Heart right ventricle (tissue), 16 donors: ENCODE measurements around the gene NANOS3. TPM values are rescaled to one million over a fixed set of nuclear protein-coding genes. Genes with fewer than 3 reads are reported as not detected.
A peak's percentile ranks its signal among the peaks of the same experiment; 100 is the strongest.

Experiments used
- ATAC-seq, 8 donors: fragments of 200-7000 bp; cut with Tn5 transposase; one replicate each; pipeline ENCODE4 v1.9.1; 2020; ENCODE audit warnings: mild to moderate bottlenecking in 8 of 8, moderate library complexity in 8 of 8, moderate number of reproducible peaks in 1 of 8
- DNase-seq, 2 donors: peaks; one replicate each; pipeline ENCODE4 v3.0.0-alpha.2; 2020
- H3K27ac ChIP-seq, 10 donors: fragments of 200-600 bp; sonication (generic) in 2 of 10; one replicate each; pipeline versions ENCODE4 v1.5.0 to v1.8.0; 2020 to 2022; ENCODE audit warnings: mild to moderate bottlenecking in 3 of 10
- H3K27me3 ChIP-seq, 7 donors: fragments of 200-600 bp; one replicate each; pipeline ENCODE4 v1.8.0; 2021 to 2022; ENCODE audit warnings: mild to moderate bottlenecking in 2 of 7
- H3K36me3 ChIP-seq, 9 donors: fragments of 200-600 bp; sonication (generic) in 1 of 9; one replicate each; pipeline versions ENCODE4 v1.5.0 to v1.8.0; 2020 to 2022; ENCODE audit warnings: mild to moderate bottlenecking in 2 of 9
- H3K4me1 ChIP-seq, 9 donors: fragments of 200-600 bp; sonication (generic) in 1 of 9; one replicate each; pipeline versions ENCODE4 v1.5.0 to v1.8.0; 2020 to 2022; ENCODE audit warnings: mild to moderate bottlenecking in 4 of 9
- H3K4me3 ChIP-seq, 10 donors: fragments of 200-600 bp; sonication (generic) in 2 of 10; one replicate each; pipeline versions ENCODE4 v1.5.0 to v1.8.0; 2020 to 2022; ENCODE audit warnings: mild to moderate bottlenecking in 7 of 10, moderate library complexity in 2 of 10
- H3K9me3 ChIP-seq, 11 donors: fragments of 200-600 bp in 10 of 11; sonication (generic) in 2 of 11; one replicate each; pipeline versions ENCODE4 v1.5.0 to v1.8.0; 2013 to 2022; ENCODE audit warnings: mild to moderate bottlenecking in 2 of 11, control low read depth in 1 of 11, moderate library complexity in 1 of 11
- WGBS, 2 donors: extraction: QIAGEN DNeasy Blood & Tissue Kit; methylation state at CpG; one replicate each; pipeline ENCODE4 v1.1.7; 2013; ENCODE audit warnings: inconsistent platforms in 1 of 2; 5-methylcytosine and 5-hydroxymethylcytosine counted together
- intact Hi-C, 10 donors: fragments of 100-400 bp; cut with DNase I; formaldehyde crosslinking; loops; one replicate each; pipeline versions ENCODE4 v1.11.1 to v1.14.2; 2022
- polyA plus RNA-seq, 2 donors: library from polyadenylated mRNA; stranded (reverse); fragments of 200-250 nt; gene quantifications; one replicate each; pipeline ENCODE4 v1.2.3, GENCODE V29; 2013
- total RNA-seq, 10 donors: library from RNA; stranded (reverse); fragmentation: NEBNext Ultra II Directional in 3 of 10; extraction: Animal tissue kit (Norgen Biotek cat#: 25700) in 3 of 10; gene quantifications; one replicate each; pipeline versions ENCODE4 v1.2.1 to v1.2.4, GENCODE V29; 2021 to 2023
- TF ChIP-seq, protein P1 (sequence below), 9 donors: fragments of 200-600 bp; sonication (generic) in 2 of 9; IDR thresholded peaks; one replicate each; pipeline versions ENCODE4 v1.5.0 to v1.8.0; 2021 to 2022; ENCODE audit warnings: antibody characterized with exemption in 9 of 9, mild to moderate bottlenecking in 5 of 9, moderate library complexity in 1 of 9
- donor health status: Arrhythmogenic right ventricular cardiomyopathy.
- donor health status: ischemic (EF 13 %, LVEDD 7.1; RV severe dilation, severe dysfunction).
- donor health status: healthy with polysubstance abuse.
- donor health status: DM: no; HTN: yes; CAD: no.
- donor health status: DM: no; HTN: no; CAD: no.
- donor health status: ischemic (EF 25% LVEDD 6.9; RV normal size, moderate dysfunction).
- donor health status: ischemic (EF 25% LVEDD 5.7; RV mildly dilated, moderate dysfunction).
- donor health status: healthy.
- donor health status: DM: yes; HTN: yes; CAD: no.
- donor health status: Ischemic cardiomyopathy.
- donor health status: ischemic (EF 35%, LVEDD 5.7; RV mildly dilated, moderate dysfunction).
- donor health status: nonischemic (EF 11% LVEDD 7.7; RV severe dilation, severe dysfunction).
- donor health status: DM: yes; HTN: yes; CAD: no.
- donor health status: PGD.
- donor health status: ischemic (EF 29% LVEDD 5.4; RV normal size, mild dysfunction).
- donor health status: nonischemic (EF 23%, LVEDD 6.1; RV moderate dilation, normal function).

Gene NANOS3
- total and polyA plus RNA-seq, 12 donors = 0.37 to 2.9 (median 0.98) TPM; not detected in 4

- Histone ChIP-seq H3K4me3 (no peak overlapping the region), H3K27me3 (no peaks in the 10 kb centered on the region), H3K36me3 (no peaks in the 10 kb centered on the region), H3K4me1 (peaks cover 2 to 14% (median 11%) of the 10 kb centered on the region in 9 donors), H3K27ac (no peak overlapping the region), H3K9me3 (no peaks in the 10 kb centered on the region)
- intact Hi-C loops = no loop called here
- DNase-seq (no peak), ATAC-seq (no peak)
- TF ChIP-seq, protein P1, sequence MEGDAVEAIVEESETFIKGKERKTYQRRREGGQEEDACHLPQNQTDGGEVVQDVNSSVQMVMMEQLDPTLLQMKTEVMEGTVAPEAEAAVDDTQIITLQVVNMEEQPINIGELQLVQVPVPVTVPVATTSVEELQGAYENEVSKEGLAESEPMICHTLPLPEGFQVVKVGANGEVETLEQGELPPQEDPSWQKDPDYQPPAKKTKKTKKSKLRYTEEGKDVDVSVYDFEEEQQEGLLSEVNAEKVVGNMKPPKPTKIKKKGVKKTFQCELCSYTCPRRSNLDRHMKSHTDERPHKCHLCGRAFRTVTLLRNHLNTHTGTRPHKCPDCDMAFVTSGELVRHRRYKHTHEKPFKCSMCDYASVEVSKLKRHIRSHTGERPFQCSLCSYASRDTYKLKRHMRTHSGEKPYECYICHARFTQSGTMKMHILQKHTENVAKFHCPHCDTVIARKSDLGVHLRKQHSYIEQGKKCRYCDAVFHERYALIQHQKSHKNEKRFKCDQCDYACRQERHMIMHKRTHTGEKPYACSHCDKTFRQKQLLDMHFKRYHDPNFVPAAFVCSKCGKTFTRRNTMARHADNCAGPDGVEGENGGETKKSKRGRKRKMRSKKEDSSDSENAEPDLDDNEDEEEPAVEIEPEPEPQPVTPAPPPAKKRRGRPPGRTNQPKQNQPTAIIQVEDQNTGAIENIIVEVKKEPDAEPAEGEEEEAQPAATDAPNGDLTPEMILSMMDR (IDR thresholded peaks at IDR 0.05) = no peak
- 53 to 55% methylated on average over 2 of the region's 2 CpGs for WGBS, 2 donors
Measured at GRCh38 chr19:13856497-13856896, 20.4 kb upstream of the NANOS3 start.

- ATAC-seq (no peak), DNase-seq (no peak)
- intact Hi-C loops = no loop called here
- Histone ChIP-seq H3K27me3 (peaks cover 0 to 7% (median 0%) of the 10 kb centered on the region in 7 donors), H3K9me3 (no peaks in the 10 kb centered on the region), H3K4me1 (peaks cover 4 to 30% (median 15%) of the 10 kb centered on the region in 9 donors), H3K4me3 (no peak overlapping the region), H3K36me3 (no peaks in the 10 kb centered on the region), H3K27ac (no peak overlapping the region)
- WGBS, 2 donors = 97 to 98% methylated on average over 3 of the region's 3 CpGs
- TF ChIP-seq, protein P1 (IDR thresholded peaks at IDR 0.05) = peak in 2 of 9 donors; percentile 6 to 18
Measured at GRCh38 chr19:13859361-13859880, 17.5 kb upstream of the NANOS3 start.

GRCh38 chr19:13860679-13861391 lies 16.1 kb upstream of the NANOS3 start:
- DNase-seq (no peak), ATAC-seq (no peak)
- H3K4me1 ChIP-seq = peaks cover 4 to 30% (median 19%) of the 10 kb centered on the region in 9 donors
- no peaks in the 10 kb centered on the region for H3K9me3 ChIP-seq
- peak overlapping the region in 8 of 10 donors; percentile 25 to 59 (median 52) for H3K4me3 ChIP-seq
- TF ChIP-seq, protein P1 (IDR thresholded peaks at IDR 0.05) = no peak
- 77% methylated on average over 13 of the region's 13 CpGs for WGBS, 2 donors
- peak overlapping the region in 9 of 10 donors; percentile 94 to 97 (median 96) for H3K27ac ChIP-seq
- H3K27me3 ChIP-seq = peaks cover 0 to 18% (median 0%) of the 10 kb centered on the region in 7 donors
- H3K36me3 ChIP-seq = no peaks in the 10 kb centered on the region
- intact Hi-C loops = loop anchor here in 9 of 10 donors (5.0 to 10.0 kb wide), 5 partner anchors 64 to 586 kb away; partner anchors contain the start of gene ZSWIM4 (in 1 of the 9)

- ATAC-seq = peak in 7 of 8 donors; percentile 5 to 45 (median 17)
- DNase-seq = no peak
- Histone ChIP-seq H3K36me3 (no peaks in the 10 kb centered on the region), H3K4me1 (peaks cover 8 to 35% (median 24%) of the 10 kb centered on the region in 9 donors), H3K27me3 (peaks cover 0 to 23% (median 0%) of the 10 kb centered on the region in 7 donors), H3K9me3 (no peaks in the 10 kb centered on the region), H3K4me3 (peak overlapping the region in 9 of 10 donors; percentile 25 to 59 (median 51)), H3K27ac (peak overlapping the region; percentile 78 to 97 (median 96))
- TF ChIP-seq, protein P1 (IDR thresholded peaks at IDR 0.05) = no peak
- intact Hi-C loops = loop anchor here in 9 of 10 donors (5.0 to 10.0 kb wide), 5 partner anchors 64 to 587 kb away; partner anchors contain the start of gene ZSWIM4 (in 1 of the 9)
- 35 to 47% methylated on average over 11 of the region's 11 CpGs for WGBS, 2 donors
Measured at GRCh38 chr19:13861392-13861713, 15.6 kb upstream of the NANOS3 start.
